ENCODE measurements around the gene SLC15A4.
A peak's percentile ranks its signal among the peaks of the same experiment; 100 is the strongest.
"Not testable (repeated sequence)": the region's sequence is repeated elsewhere in the genome, so short reads cannot be mapped to it uniquely, and the experiment has no call there.

The SLC15A4 gene

DNA sequence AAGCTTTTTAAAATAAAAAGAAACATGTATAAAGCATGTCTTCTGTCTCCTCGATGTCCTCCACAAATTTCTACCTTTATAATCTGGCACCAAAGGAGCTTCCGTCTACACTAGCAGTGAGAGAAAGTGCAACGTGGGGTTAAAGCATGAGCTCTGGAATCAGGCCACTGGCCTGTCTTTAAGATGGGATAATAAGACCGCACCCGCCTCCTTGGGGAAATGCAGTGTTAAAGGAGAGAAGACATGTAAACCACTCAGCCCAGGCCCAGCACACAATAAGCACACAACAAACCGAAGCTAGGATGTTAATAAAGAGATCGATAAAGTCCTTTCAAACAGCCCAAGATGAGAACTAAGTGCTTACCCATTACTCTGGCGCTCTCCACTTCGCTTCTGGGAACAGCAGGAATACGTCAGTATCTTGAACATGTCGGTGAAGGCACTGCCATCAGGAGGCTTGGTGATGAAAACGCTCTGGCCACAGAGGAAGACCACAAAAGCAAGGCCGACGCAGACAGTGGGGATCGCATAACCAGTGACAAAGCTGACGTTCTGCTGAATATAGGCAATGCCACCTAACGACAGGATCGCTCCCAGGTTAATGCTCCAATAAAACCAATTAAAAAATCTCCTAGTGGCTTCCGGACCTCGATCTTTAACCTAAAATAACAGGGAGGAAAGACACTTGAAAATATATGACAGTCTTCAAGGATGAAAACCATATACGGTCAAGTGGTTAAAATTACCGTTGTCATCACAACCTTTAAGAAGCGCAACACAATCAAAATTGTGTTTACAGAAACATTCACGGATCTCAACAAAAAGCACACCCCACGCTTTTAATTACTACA, 9.1 kb downstream of the SLC15A4 start:
- DNase-seq (ENCODE audit: low spot score) (no peak), FAIRE-seq (no peak)

DNA sequence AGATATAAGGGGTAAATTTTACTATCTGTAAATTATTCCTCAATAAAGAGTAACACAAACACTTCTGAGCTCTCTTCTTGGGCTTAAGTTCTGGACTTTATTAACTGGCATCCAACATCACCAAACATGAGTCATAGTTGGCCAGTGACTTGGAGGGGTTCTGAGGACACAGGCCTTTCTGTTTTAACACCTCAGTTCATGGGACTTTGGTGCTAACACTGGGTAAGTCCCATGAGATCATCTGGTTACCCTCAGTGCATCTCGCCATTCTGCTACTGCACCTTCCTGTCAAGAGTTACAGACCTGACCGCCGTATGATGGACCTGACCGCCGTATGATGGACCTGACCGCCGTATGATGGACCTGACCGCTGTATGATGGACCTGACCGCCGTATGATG, 9.9 kb downstream of the SLC15A4 start:
- FAIRE-seq (no peak), DNase-seq (ENCODE audit: low spot score) (peak; percentile 72)

DNA sequence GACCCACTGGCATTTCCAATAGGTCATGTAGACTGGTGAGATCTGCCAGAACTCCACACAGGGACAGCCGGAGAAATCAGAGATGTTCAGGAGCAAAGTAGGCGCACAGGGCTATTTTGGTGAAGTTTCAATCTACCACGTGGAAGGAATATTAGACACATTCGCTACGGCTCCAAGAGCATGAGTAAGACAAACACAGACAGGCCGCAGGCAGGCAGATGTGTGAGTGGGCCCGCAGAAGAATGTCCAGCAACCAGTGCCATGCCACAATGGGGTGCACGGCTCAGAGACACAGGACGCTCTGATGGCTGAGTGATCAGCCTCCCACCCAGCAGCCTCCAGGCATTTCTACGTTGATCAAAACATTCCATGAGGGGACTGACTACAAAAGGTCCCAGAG, 10.4 kb downstream of the SLC15A4 start:
- peak; percentile 82 for DNase-seq (ENCODE audit: low spot score)
- FAIRE-seq = peak; percentile 80

DNA sequence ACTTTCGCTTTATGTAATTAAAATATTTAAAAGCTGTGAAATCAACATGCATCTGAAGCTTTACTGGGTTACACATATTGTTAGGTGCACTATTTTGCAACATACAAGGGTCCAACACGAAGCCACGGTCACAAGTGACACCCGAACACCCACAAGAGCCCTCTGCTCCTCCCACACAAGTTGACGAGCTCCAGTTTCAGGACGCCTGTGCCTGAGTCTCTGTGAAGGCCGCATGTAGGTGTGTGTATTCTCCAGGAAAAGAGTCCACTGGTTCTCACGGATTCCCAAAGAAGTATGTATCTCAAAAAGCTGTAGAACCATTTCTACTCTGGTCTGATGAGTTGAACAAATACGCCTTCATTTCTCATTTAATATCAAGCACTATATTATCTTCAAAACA, 12.0 kb downstream of the SLC15A4 start:
- DNase-seq (ENCODE audit: low spot score) (no peak), FAIRE-seq (no peak)

DNA sequence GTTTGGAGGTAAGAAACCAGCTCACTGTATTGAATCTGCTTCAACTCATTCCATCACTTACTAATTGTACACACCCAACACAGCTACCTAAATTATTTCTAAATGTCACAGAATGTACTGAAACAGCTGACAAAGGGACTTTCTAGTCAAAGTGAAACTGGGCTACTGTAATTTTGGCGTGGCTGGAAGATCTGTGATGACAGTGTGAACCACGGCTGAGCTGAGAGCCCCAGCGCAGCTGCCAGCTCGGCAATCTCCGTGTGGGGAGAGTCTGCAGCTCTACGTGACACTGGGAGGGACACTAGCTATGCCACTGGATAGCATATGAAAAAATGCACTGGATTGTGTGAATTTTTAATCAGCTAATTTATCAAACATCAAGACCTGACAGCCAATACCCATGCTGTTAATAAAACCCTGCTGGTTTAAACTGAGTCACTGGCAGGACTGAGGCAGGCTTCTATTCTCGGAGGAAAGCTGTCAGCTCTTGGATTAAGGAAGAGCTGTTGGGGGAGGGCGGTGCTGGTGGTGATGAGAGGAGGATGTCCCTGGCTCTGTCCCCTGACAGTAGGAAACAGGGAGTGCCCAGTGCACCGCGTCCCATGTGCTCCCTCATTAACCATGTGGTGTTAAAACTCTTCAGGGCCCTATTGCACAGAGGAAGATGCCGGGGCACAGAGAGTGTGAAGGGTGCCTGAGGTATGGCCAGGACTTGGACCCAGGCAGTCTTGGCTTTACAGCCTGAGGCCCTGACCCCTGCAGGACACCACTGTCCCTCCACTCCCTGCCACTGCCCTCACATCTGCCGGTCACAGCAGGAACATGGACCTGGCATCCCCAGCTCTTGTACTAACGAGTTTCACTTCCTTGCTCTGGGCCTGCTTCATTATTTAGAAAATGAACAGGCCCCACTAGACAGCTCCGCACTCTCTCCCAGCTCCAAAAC, 13.3 kb downstream of the SLC15A4 start:
- DNase-seq (ENCODE audit: low spot score) = peak; percentile 33
- no peak for FAIRE-seq

DNA sequence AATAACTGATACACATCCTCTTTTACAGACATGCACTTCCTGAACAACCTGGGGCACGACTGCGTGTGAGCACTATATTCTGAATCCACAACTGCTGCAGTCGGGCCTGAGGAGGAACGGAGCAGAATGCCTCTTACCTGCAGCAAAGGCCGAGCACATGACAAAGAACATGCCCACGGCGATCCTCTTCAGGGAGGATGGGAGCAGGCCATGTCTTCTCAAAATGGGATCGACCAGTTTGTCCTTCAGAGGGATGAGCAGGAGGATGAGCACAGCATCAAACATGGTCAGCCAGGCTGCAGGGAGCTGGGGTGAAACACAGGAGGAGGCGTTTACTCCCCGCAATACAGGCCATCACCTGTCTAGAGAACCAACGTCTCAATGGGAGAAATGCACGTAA, 15.1 kb downstream of the SLC15A4 start:
- DNase-seq (ENCODE audit: low spot score) = no peak
- no peak for FAIRE-seq

DNA sequence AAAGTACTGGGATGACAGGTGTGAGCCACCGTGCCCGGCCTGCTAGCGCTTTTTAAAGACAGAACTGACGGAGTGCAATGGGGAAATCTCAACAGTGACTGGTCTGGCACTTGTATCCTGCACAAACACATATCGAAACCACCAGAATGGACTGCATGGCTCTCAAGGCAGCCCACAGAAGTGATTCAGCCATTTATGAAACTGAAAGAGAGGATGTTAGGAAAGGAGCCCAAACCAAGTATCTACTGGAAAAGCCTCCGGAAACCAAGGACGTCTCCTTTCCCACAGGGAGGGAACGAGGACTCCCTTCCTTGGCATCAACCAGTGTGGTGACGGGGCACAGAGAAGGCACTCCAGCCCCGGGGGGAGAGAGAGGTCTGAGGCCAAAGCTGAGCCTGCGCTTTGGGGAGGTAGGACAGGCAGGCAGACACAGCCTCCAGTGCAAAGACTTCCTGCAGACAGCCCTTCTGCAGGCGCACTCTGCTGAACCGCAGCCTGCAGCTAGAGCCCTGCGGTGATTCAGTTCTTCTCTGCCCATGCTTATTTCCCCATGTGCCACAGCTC, 16.5 kb downstream of the SLC15A4 start:
- FAIRE-seq = no peak
- no peak for DNase-seq (ENCODE audit: low spot score)

DNA sequence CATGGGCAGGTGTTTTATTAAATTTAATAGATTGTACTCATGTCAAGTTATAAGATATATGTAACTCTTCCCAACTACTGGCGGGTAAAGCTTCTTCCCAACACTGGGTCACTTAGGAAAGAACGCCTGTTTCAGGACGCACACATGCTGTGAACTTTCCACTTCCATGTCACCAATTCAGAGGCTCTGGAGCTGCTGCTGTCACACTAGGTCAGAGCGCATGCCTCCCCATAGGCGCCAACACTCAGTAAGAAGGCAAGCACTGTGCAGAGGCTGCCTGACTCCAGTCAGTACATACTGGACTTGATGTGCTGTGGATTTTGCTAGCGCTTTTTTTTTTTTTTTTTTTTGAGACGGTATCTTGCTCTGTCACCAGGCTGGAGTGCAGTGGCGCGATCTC, 17.2 kb downstream of the SLC15A4 start:
- no peak for FAIRE-seq
- DNase-seq (ENCODE audit: low spot score) = no peak

DNA sequence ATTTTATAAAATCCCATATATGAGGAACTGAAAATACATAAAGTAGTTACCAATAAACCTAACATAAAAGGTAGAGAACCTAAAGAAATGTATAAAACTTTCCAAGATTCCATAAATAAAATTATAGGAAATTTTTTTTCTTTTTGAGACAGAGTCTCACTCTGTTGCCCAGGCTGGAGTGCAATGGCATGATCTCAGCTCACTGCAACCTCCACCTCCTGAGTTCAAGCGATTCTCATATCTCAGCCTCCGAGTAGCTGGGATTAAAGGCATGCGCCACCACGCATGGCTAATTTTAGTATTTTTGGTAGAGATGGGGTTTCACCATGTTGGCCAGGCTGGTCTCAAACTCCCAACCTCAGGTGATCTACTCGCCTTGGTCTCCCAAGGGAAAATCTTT, 18.4 kb downstream of the SLC15A4 start:
- DNase-seq (ENCODE audit: low spot score); FAIRE-seq: not testable (repeated sequence)

DNA sequence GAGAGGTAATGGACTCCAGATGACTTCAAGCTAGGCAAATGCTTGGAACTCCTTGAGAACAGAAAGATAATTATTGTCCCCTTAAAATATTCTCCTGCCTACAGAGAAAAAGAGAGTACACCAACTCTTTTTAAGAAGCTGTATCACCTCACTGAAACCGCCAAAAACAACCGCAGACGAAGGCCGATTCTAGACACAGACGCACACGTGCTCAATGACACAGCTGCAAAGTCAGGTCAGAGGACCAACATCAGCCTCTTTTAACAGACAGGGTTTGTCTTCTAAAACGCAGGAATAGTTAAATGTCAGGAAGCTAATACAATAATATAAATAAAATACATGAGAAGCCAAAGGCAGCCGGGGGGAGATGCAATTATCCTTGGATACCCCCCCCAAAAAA, 19.0 kb downstream of the SLC15A4 start:
- no peak for FAIRE-seq
- DNase-seq (ENCODE audit: low spot score) = no peak

DNA sequence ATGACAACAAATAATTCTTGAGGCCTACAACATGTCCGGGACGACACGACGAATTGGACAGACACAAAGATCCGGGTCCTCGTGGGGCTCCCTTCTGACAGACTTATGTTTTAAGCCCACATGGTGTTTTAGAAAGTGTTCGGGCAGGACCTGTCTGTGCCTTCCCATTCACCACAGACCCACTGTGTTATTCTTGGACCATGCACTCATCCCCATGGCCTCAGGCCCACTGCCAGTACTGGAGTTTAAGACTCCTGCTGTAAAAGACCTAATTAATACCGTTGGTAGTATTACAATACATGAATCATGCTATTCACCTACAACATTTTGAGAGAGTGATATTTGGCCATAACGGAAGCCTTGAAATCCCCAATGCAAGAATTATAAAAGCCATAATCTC, 20.0 kb downstream of the SLC15A4 start:
- FAIRE-seq (no peak), DNase-seq (ENCODE audit: low spot score) (no peak)

DNA sequence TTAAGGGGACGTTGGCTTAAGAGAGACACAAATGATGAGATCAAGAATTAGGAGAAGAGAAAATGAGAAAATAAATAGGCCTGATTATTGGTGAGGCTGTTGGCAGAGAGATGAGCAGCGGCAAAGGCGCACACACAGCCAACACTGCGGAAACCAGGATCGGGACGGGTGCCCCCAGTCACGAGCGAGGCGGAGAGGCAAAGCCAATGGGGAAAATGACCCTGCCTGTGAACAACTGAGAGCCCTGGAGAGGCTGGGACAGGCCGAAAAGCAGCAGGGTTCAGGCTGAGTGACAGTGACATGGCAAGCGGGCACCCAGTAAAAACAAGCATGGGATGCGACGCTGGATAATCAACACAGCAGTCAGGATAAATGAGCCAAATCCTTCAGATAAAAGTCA, 21.0 kb downstream of the SLC15A4 start:
- no peak for FAIRE-seq
- no peak for DNase-seq (ENCODE audit: low spot score)

DNA sequence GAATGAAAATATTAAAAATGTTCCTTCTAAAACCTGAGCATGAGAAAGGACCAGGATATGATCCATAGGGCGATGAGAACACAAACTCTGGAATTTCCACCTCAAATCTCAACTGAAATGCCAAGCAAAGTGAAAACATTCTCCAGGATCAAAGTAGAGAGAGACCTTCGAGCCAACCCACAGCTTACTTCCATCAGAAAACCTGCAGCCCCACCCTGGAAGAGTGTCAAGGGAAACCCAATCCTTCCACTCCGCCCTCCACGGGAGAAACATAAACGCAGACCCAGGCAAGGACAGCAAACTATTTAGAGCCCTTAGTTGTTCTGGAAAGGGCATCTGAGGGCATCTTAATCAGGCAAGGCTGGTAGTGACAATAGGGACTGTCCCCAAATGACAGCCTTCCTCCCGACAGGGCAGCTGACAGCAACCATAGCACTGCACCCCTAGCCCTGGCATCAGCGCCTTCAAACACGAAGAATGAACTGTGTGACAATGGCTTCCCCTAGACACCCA, 21.8 kb downstream of the SLC15A4 start:
- peak; percentile 24 for DNase-seq (ENCODE audit: low spot score)
- FAIRE-seq = no peak

DNA sequence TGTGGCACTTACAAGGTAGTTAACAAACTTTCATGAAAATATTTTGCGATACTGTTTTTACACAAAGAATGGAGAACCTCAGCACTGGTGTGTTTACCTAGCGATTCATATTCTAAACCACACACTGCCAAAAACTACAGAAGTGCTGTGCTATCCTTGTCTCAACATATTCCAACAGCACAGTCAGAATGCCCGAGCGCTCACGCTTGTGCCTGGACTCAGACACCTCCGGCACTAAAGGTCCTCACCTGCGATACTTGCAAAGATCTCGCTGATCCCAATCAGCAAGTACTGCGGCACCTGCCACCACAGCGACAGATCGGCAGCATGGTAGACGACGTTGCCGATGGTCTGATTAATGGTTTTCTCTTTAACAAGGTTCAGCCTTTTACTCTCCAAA, 23.2 kb downstream of the SLC15A4 start:
- DNase-seq (ENCODE audit: low spot score) (no peak), FAIRE-seq (no peak)

DNA sequence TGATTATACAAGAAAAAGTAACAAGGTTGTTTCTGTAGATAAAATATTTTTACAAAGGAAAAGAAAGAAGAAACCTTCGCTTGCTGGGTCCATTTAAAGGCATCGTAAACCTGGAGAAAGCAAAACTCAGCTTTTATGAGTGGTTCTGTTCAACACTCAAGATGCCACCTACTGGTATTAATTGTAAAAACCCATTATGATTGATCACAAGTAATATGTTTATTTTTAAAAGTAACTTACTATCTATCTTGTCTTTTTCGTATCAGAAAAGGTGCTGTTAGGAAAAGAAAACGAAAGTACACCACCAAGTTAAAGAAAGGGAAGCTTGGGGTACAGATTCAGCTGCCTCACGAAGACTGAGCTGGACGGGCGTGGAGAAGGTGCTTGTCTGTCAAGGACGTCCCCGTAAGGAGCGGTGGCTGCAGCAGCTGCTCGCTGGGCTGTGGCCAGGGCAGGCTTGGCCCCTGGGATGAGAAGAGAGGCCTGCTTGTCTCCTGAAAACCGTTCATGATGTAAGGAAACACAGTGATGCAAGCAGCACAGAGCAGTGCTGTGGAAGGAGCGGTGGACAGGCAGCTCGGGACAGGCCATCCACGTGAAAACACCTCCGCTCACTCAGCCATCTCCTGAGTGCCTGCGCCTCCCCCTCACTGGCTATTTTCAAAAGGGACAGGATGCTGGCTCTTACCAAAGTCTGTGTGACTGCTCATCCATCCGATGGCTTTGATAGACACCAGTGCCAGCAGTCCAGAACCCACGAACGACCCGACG, 25.0 kb downstream of the SLC15A4 start:
- FAIRE-seq = no peak

DNA sequence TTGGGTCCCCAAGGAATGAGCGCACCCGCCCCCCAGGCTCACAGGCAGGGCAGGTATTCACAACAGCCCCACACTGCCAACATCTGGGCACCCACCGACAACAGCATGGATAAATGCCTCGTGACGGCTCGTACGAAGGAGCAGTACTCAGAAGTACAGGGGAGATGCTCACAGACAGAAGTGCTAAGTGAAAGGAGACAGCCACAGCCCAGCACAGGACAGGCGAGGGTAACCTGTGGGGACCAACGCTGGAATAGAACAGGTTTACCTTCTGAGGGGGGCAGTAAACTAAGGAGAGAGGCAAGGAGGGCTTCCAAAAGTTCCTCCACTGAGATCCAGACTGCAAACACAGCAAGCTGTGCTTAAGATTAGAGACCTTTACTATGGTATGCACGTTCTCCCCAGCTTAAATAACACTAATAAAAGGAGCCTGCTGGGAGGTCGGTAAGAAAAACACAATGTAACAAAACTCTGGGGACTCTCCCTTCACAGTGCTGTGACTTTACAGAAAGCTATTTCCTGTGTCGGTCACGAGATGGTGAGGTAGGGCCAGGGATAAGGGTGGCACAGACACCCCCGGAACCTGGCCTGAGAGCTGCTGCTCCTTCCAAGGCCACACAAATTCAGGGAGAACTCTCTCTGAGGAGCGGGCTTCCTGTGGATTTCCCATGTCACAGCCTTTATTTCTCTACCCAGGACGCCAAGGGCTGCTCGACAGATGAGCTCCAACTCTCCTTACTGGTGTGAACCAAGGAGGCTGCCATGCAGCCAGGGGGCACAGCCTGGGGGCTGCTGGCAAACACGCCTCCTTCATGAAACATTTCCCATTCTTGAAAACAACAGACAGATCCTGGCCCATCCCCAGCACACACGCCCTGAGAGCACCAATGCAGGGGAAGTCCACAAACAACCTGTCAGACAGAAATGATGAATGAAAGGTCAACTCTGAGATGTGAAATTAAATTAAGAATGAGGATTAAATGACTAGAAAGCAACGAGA, 26.3 kb downstream of the SLC15A4 start:
- DNase-seq (ENCODE audit: low spot score) (peak; percentile 53), FAIRE-seq (no peak)

More for the DNA sequence above, 25.0 kb downstream of the SLC15A4 start:
- DNase-seq (ENCODE audit: low spot score) = no peak

DNA sequence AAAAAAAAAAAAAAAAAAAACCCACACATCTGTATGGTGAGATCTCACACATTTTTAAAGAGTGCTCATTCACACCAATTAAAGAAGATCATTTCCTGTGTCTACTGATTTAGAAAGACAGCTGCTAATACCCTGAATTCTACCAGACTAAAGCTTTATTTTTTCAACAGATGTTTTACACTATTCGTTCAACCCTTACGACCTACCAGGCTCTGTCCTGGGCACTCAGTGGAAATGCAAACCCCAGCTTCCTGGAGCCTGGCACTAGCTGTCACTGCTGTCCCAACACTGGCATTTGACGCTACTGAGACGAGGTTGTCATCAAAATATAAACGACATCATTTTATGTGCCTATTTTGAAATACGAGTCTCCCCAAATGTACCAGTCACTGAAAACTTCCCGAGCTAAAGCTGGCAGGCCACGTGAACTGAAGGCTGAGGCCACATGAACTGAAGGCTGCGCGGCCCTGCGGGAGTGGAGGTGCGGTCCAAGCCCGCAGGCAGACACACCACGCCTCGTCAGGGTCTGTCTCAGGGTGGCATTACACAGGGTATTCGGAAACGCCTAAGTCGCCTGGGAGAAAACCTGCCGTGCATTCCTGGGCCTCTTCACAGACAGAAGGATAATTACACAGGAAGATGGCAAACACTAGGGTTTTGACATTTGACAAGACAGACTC, 27.2 kb downstream of the SLC15A4 start:
- FAIRE-seq = no peak

DNA sequence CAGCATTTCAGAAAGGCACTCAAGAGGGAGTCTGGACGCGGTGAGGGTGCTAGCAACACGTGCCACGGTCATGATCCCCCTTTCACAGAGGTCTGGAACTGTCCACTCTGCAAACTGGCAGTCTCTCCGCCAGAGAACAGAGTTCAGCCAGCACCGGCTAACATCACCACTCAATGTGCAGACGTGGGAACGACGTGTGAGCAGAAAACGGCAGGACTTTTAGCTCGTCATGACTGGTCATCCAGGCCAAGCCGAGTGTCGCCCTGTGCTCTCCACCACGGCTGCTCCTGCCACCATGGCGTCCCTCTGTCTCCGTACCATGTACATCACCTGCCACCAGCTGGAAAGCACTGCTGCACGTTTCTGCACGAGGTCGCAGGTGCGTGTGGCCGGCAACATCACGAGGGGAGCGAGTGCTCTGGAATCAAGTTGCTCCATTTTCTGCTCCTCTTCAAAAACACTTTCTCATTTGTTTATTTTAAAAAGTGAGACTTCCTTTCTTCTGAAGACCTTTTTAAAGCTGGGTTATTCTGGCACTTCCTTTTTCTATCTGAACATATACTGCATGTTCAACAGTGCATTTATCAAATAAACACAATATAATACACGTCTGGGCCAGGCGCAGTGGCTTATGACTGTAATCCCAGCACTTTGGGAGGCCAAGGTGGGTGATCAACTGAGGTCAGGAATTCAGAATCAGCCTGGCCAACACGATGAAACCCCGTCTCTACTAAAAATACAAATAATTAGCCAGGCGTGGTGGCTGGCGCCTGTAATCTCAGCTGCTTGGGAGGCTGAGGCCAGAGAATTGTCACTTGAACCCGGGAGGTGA, 28.0 kb downstream of the SLC15A4 start:
- FAIRE-seq (no peak), DNase-seq (ENCODE audit: low spot score) (no peak)

More for the DNA sequence above, 27.2 kb downstream of the SLC15A4 start:
- no peak for DNase-seq (ENCODE audit: low spot score)
